Measurements from ENCODE around the gene ZRANB2.

The ZRANB2 gene

DNA sequence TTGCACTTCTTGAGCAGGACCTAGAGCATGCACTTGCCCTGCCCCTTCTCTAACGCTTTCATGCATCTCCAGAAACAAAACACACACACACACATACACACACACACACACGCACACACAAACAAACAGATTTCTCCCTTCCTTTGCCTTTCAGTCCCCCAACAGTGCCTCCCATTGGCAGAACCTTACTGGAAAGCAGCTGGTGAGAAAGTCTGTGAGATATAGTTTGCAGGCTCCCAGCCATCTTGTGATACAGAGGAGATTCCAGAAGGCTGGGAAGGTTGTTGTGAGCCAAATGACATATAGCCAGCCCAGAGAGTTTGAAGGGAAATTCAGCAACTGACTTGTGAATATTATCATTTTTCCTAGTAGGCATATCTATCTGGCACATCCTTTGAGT lies 35.9 kb upstream of the ZRANB2 start:
- no peak for TF ChIP-seq ZNF391 (tag by site-specific recombination; IDR thresholded peaks at IDR 0.05; ENCODE audit: borderline replicate concordance, low read depth)
- no peak for TF ChIP-seq ZNF791 (tag by site-specific recombination; IDR thresholded peaks at IDR 0.05)
- Histone ChIP-seq H3K9me3 (ENCODE audit: control insufficient read depth, insufficient read depth, low read depth, low read length) (no peaks in the 10 kb centered on the region), H3K4me1 (ENCODE audit: control insufficient read depth, insufficient read depth, low read length) (no peaks in the 10 kb centered on the region), H3K36me3 (ENCODE audit: control insufficient read depth in 2 of 2, insufficient read depth in 1 of 2, low read length in 2 of 2) (no peaks in the 10 kb centered on the region), H3K4me3 (ENCODE audit: low read depth, low read length) (no peak overlapping the region), H3K27ac (ENCODE audit: extremely low read depth, low read depth, low read length) (no peak overlapping the region)
- ChIA-PET POLR2A (no interaction called here), CTCF (no interaction called here)

- TF ChIP-seq ZNF416 (tag by site-specific recombination; IDR thresholded peaks at IDR 0.05) (no peak), ZNF26 (tag by site-specific recombination; IDR thresholded peaks at IDR 0.05) (no peak), BCL11A (tag by site-specific recombination; IDR thresholded peaks at IDR 0.05; ENCODE audit: low read depth) (no peak), ZNF175 (tag by site-specific recombination; IDR thresholded peaks at IDR 0.05) (no peak), ZNF843 (tag by site-specific recombination; IDR thresholded peaks at IDR 0.05) (no peak), ZNF776 (tag by site-specific recombination; IDR thresholded peaks at IDR 0.05; ENCODE audit: borderline replicate concordance) (no peak), ZNF350 (tag by site-specific recombination; IDR thresholded peaks at IDR 0.05) (no peak), IKZF3 (tag by site-specific recombination; IDR thresholded peaks at IDR 0.05) (no peak), ZNF426 (tag by site-specific recombination; IDR thresholded peaks at IDR 0.05) (no peak), ZNF292 (tag by site-specific recombination; IDR thresholded peaks at IDR 0.05; ENCODE audit: borderline replicate concordance, low read depth) (no peak), ZNF324 (tag by site-specific recombination; IDR thresholded peaks at IDR 0.05) (no peak), ZNF747 (tag by site-specific recombination; IDR thresholded peaks at IDR 0.05) (no peak), ZFP41 (tag by site-specific recombination; IDR thresholded peaks at IDR 0.05; ENCODE audit: borderline replicate concordance) (no peak)
- TF ChIP-seq, protein P1, sequence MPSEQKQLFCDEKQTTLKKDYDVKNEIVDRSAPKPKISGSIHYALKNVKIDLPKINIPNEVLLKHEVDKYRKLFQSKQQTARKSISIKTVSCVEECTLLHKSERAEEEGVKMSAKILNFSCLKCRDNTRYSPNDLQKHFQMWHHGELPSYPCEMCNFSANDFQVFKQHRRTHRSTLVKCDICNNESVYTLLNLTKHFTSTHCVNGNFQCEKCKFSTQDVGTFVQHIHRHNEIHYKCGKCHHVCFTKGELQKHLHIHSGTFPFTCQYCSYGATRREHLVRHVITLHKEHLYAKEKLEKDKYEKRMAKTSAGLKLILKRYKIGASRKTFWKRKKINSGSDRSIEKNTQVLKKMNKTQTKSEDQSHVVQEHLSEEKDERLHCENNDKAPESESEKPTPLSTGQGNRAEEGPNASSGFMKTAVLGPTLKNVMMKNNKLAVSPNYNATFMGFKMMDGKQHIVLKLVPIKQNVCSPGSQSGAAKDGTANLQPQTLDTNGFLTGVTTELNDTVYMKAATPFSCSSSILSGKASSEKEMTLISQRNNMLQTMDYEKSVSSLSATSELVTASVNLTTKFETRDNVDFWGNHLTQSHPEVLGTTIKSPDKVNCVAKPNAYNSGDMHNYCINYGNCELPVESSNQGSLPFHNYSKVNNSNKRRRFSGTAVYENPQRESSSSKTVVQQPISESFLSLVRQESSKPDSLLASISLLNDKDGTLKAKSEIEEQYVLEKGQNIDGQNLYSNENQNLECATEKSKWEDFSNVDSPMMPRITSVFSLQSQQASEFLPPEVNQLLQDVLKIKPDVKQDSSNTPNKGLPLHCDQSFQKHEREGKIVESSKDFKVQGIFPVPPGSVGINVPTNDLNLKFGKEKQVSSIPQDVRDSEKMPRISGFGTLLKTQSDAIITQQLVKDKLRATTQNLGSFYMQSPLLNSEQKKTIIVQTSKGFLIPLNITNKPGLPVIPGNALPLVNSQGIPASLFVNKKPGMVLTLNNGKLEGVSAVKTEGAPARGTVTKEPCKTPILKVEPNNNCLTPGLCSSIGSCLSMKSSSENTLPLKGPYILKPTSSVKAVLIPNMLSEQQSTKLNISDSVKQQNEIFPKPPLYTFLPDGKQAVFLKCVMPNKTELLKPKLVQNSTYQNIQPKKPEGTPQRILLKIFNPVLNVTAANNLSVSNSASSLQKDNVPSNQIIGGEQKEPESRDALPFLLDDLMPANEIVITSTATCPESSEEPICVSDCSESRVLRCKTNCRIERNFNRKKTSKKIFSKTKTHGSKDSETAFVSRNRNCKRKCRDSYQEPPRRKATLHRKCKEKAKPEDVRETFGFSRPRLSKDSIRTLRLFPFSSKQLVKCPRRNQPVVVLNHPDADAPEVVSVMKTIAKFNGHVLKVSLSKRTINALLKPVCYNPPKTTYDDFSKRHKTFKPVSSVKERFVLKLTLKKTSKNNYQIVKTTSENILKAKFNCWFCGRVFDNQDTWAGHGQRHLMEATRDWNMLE (tag by site-specific recombination; conservative IDR thresholded peaks at IDR 0.05; ENCODE audit: low read depth) = no peak
- H3K36me3 ChIP-seq (ENCODE audit: control insufficient read depth in 2 of 2, insufficient read depth in 1 of 2, low read length in 2 of 2) = no peaks in the 10 kb centered on the region
- no peaks in the 10 kb centered on the region for H3K4me1 ChIP-seq (ENCODE audit: control insufficient read depth, insufficient read depth, low read length)
- H3K27ac ChIP-seq (ENCODE audit: extremely low read depth, low read depth, low read length) = no peak overlapping the region
- CTCF ChIA-PET = no interaction called here
- POLR2A ChIA-PET = no interaction called here
- H3K9me3 ChIP-seq (ENCODE audit: control insufficient read depth, insufficient read depth, low read depth, low read length) = no peaks in the 10 kb centered on the region
- H3K4me3 ChIP-seq (ENCODE audit: low read depth, low read length) = no peak overlapping the region
Observed at GRCh38 chr1:71106658-71107322, 26.0 kb upstream of the ZRANB2 start.

DNA sequence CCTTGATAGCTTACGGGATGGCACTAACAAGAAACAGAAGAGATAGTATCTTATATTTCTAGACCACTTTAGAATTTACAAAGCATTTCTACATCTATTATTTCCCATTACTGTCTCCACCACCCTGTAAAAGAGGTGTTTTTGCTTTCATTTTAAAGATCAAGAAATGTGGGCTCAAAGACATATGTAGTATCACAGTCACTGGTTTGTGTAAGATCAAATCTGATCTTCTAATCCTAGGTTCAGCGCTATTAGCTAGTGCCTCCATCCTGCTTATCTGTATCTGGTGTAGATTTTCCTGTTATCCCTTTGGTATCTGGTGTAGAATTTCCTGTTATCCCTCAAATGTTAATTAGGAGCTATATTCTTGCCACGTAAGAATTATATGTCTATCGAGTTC lies 23.6 kb upstream of the ZRANB2 start:
- no peaks in the 10 kb centered on the region for H3K9me3 ChIP-seq (ENCODE audit: control insufficient read depth, insufficient read depth, low read depth, low read length)
- ChIA-PET POLR2A (no interaction called here), CTCF (no interaction called here)
- H3K4me3 ChIP-seq (ENCODE audit: low read depth, low read length) = no peak overlapping the region
- no peaks in the 10 kb centered on the region for H3K36me3 ChIP-seq (ENCODE audit: control insufficient read depth in 2 of 2, insufficient read depth in 1 of 2, low read length in 2 of 2)
- H3K27ac ChIP-seq (ENCODE audit: extremely low read depth, low read depth, low read length) = no peak overlapping the region
- H3K4me1 ChIP-seq (ENCODE audit: control insufficient read depth, insufficient read depth, low read length) = no peaks in the 10 kb centered on the region
- TF ChIP-seq BCL6B (tag by site-specific recombination; IDR thresholded peaks at IDR 0.05) (no peak), ZNF549 (tag by site-specific recombination; IDR thresholded peaks at IDR 0.05) (no peak), ZNF571 (tag by site-specific recombination; IDR thresholded peaks at IDR 0.05) (no peak), MEIS1 (CRISPR knock-in tag; IDR thresholded peaks at IDR 0.05; ENCODE audit: borderline replicate concordance) (no peak), ZNF10 (tag by site-specific recombination; IDR thresholded peaks at IDR 0.05) (no peak), ZNF76 (tag by site-specific recombination; IDR thresholded peaks at IDR 0.05; ENCODE audit: borderline replicate concordance, low read depth) (no peak), SETDB1 (IDR thresholded peaks at IDR 0.05; ENCODE audit: insufficient read length, low read length) (no peak)
- TF ChIP-seq, protein P2, sequence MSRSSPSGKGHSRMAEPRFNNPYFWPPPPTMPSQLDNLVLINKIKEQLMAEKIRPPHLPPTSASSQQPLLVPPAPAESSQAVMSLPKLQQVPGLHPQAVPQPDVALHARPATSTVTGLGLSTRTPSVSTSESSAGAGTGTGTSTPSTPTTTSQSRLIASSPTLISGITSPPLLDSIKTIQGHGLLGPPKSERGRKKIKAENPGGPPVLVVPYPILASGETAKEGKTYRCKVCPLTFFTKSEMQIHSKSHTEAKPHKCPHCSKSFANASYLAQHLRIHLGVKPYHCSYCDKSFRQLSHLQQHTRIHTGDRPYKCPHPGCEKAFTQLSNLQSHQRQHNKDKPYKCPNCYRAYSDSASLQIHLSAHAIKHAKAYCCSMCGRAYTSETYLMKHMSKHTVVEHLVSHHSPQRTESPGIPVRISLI (tag by site-specific recombination; IDR thresholded peaks at IDR 0.05) = no peak
